Keratinocyte (primary cell): Measurements from ENCODE around the gene RPL37A. TPM values are rescaled to one million over a fixed set of nuclear protein-coding genes. Genes with fewer than 3 reads are reported as not detected.

Experiments used
- DNase-seq: peaks from one replicate; pipeline ENCODE4 v3.0.0-alpha.2; 2011; ENCODE audit warnings: low read depth, missing footprints, low spot score
- FAIRE-seq: peaks from 2 replicates; lab custom pipeline; 2011; peaks lifted over from hg19 to GRCh38; lab: Jason Lieb, UNC
- H2AFZ ChIP-seq: 2 replicates; pipeline ENCODE4 v1.6.0; 2012; ENCODE audit warnings: low read length, control low read depth, inconsistent platforms; ENCODE audit not compliant: control insufficient read depth
- H3K27ac ChIP-seq: 2 replicates; pipeline ENCODE4 v1.5.1; 2011; ENCODE audit warnings: low read length; ENCODE audit not compliant: control insufficient read depth, insufficient read depth
- H3K27me3 ChIP-seq: 3 replicates; pipeline ENCODE4 v1.6.0; 2011; ENCODE audit warnings: low read length; ENCODE audit not compliant: control insufficient read depth, insufficient read depth; ENCODE audit errors: extremely low read depth
- H3K36me3 ChIP-seq, 2 experiments: 2 replicates in 1 of 2; 3 replicates in 1 of 2; pipeline ENCODE4 v1.5.1; 2011; ENCODE audit warnings: low read length in 2 of 2, mild to moderate bottlenecking in 1 of 2; ENCODE audit not compliant: control insufficient read depth in 2 of 2, insufficient read depth in 2 of 2; ENCODE audit errors: extremely low read depth in 1 of 2
- H3K4me1 ChIP-seq: 3 replicates; pipeline ENCODE4 v1.5.1; 2011; ENCODE audit warnings: low read length; ENCODE audit not compliant: control insufficient read depth, insufficient read depth; ENCODE audit errors: extremely low read depth
- H3K4me2 ChIP-seq: 3 replicates; pipeline ENCODE4 v1.6.0; 2011; ENCODE audit warnings: low read depth, low read length; ENCODE audit not compliant: control insufficient read depth, insufficient read depth; ENCODE audit errors: extremely low read depth
- H3K4me3 ChIP-seq, 3 experiments: fragments of 200-600 bp in 1 of 3; sonication (generic) in 1 of 3; 2 replicates in 2 of 3; 3 replicates in 1 of 3; pipeline ENCODE4 v1.5.1; 2011 to 2016; ENCODE audit warnings: low read length in 3 of 3, mild to moderate bottlenecking in 3 of 3, control low read depth in 2 of 3, inconsistent platforms in 1 of 3, low read depth in 1 of 3, mixed read lengths in 1 of 3, mixed run types in 1 of 3, moderate library complexity in 1 of 3; ENCODE audit not compliant: control insufficient read depth in 2 of 3, insufficient read depth in 2 of 3; ENCODE audit errors: extremely low read depth in 1 of 3
- H3K79me2 ChIP-seq: 2 replicates; pipeline ENCODE4 v1.6.0; 2012; ENCODE audit warnings: low read length; ENCODE audit not compliant: control insufficient read depth, insufficient read depth
- H3K9ac ChIP-seq: 3 replicates; pipeline ENCODE4 v1.6.0; 2011; ENCODE audit warnings: low read length; ENCODE audit not compliant: control insufficient read depth, insufficient read depth; ENCODE audit errors: extremely low read depth
- H3K9me1 ChIP-seq: 3 replicates; pipeline ENCODE4 v1.6.0; 2011; ENCODE audit warnings: low read length; ENCODE audit not compliant: control insufficient read depth, insufficient read depth; ENCODE audit errors: extremely low read depth
- H3K9me3 ChIP-seq: 2 replicates; pipeline ENCODE4 v1.5.1; 2012; ENCODE audit warnings: low read depth, low read length; ENCODE audit not compliant: control insufficient read depth
- H4K20me1 ChIP-seq: 3 replicates; pipeline ENCODE4 v1.6.0; 2011; ENCODE audit warnings: low read length; ENCODE audit not compliant: control insufficient read depth, insufficient read depth; ENCODE audit errors: extremely low read depth
- CTCF ChIP-seq, 3 experiments: IDR thresholded peaks in 1 of 3; conservative IDR thresholded peaks in 1 of 3; optimal IDR thresholded peaks in 1 of 3; 2 replicates in 2 of 3; 3 replicates in 1 of 3; pipeline versions ENCODE3 to v1.5.1; 2011; ENCODE audit warnings: low read length in 3 of 3, mild to moderate bottlenecking in 3 of 3, moderate library complexity in 2 of 3, control low read depth in 1 of 3, inconsistent platforms in 1 of 3; ENCODE audit not compliant: insufficient read depth in 2 of 3; ENCODE audit errors: extremely low read depth in 1 of 3
- EZH2 ChIP-seq: IDR thresholded peaks from one replicate; pipeline ENCODE4 v1.6.1; 2012; ENCODE audit warnings: inconsistent platforms, mild to moderate bottlenecking, low read length, moderate library complexity
- dilution Hi-C: fragments of 300-500 bp; cut with MboI; formaldehyde crosslinking; loops from one replicate; pipeline ENCODE4 v1.7.0; 2020; ENCODE audit warnings: low sequenced_read_pairs; ENCODE audit not compliant: extremely low pct_ligation_motif_present
- polyA plus RNA-seq, 5 experiments: library from polyadenylated mRNA; depleted of rRNA in 3 of 5; stranded (reverse) in 3 of 5; stranded (forward) in 1 of 5; unstranded in 1 of 5; fragments of >200 nt; gene quantifications; 1 replicate in 1 of 5; 2 replicates in 3 of 5; 3 replicates in 1 of 5; pipeline versions ENCODE4 v1.2.1 to v1.2.3, GENCODE V29; 2011 to 2012; ENCODE audit warnings: missing spikeins in 2 of 5, low read depth in 1 of 5, low replicate concordance in 1 of 5

RPL37A gene
- polyA plus RNA-seq, 1 donor (not counting 4 experiments of a cell fraction or from before 2014, with no cell fraction given), result 4,257 TPM

GRCh38 chr2:216503159-216503629 is 4.5 kb downstream of the RPL37A start:
- dilution Hi-C loops, result no loop called here
- peaks cover 19% of the 10 kb centered on the region for H3K4me1 ChIP-seq
- H3K9me3 ChIP-seq, result no peaks in the 10 kb centered on the region
- DNase-seq, result no peak
- no peak overlapping the region for H3K4me2 ChIP-seq
- no peak overlapping the region for H3K27ac ChIP-seq
- no peak overlapping the region for H3K4me3 ChIP-seq
- H3K9ac ChIP-seq, result no peak overlapping the region
- peaks cover 26% of the 10 kb centered on the region for H4K20me1 ChIP-seq
- no peak for FAIRE-seq
- H3K9me1 ChIP-seq, result no peaks in the 10 kb centered on the region
- no peak for TF ChIP-seq EZH2
- TF ChIP-seq CTCF (optimal IDR thresholded peaks at IDR 0.05 in 1 of 3, IDR thresholded peaks at IDR 0.05 in 1 of 3, conservative IDR thresholded peaks at IDR 0.05 in 1 of 3; ENCODE audit: extremely low read depth in 1 of 3, insufficient read depth in 2 of 3, low read length in 3 of 3), result no peak
- no peak overlapping the region for H2AFZ ChIP-seq
- H3K27me3 ChIP-seq, result no peaks in the 10 kb centered on the region
- peaks cover 28 to 62% of the 10 kb centered on the region in 2 experiments for H3K36me3 ChIP-seq
- H3K79me2 ChIP-seq, result peaks cover 50% of the 10 kb centered on the region

- Histone ChIP-seq H3K9me1 (no peaks in the 10 kb centered on the region), H3K79me2 (peaks cover 46% of the 10 kb centered on the region), H4K20me1 (peaks cover 26% of the 10 kb centered on the region), H3K4me1 (peaks cover 18% of the 10 kb centered on the region), H3K4me2 (no peak overlapping the region), H2AFZ (no peak overlapping the region), H3K9ac (no peak overlapping the region), H3K36me3 (peaks cover 28 to 62% of the 10 kb centered on the region in 2 experiments), H3K9me3 (no peaks in the 10 kb centered on the region), H3K27me3 (no peaks in the 10 kb centered on the region), H3K27ac (no peak overlapping the region), H3K4me3 (no peak overlapping the region)
- FAIRE-seq (peak; percentile 17), DNase-seq (no peak)
- TF ChIP-seq CTCF (optimal IDR thresholded peaks at IDR 0.05 in 1 of 3, IDR thresholded peaks at IDR 0.05 in 1 of 3, conservative IDR thresholded peaks at IDR 0.05 in 1 of 3; ENCODE audit: extremely low read depth in 1 of 3, insufficient read depth in 2 of 3, low read length in 3 of 3) (no peak), EZH2 (no peak)
- dilution Hi-C loops, result no loop called here
These were observed 5.2 kb downstream of the RPL37A start for GRCh38 chr2:216503697-216504375.
